ENCODE results near the gene TTR. TPM values are rescaled to one million over a fixed set of nuclear protein-coding genes. Genes with fewer than 3 reads are reported as not detected.

TTR gene
- total and polyA plus RNA-seq, 2 of the 13 experiments (the other 11 are each of a cell fraction or from before 2014, with no cell fraction given): 91.3 to 496 TPM

DNA sequence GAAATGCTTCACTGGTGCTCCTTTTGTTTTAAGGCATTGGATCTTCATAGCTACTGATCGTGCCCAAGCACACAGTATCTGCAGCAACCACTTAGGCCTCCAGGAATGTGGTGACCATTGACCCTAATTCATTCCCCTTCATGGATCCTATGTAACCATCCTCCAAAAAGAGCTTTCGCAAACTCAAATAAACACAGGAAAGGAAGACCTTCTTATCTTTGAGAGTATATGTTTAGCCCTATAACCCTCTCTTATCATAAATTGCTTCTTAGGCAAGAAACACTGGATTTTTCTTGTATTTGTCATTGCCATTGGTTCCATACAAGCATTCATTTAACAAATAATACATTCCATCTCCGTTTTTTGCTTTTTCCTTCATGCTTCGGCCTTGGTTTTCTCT is 4.1 kb upstream of the TTR start (continued):
- TF ChIP-seq, protein P1, sequence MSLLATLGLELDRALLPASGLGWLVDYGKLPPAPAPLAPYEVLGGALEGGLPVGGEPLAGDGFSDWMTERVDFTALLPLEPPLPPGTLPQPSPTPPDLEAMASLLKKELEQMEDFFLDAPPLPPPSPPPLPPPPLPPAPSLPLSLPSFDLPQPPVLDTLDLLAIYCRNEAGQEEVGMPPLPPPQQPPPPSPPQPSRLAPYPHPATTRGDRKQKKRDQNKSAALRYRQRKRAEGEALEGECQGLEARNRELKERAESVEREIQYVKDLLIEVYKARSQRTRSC (CRISPR knock-in tag; IDR thresholded peaks at IDR 0.05; ENCODE audit: low read depth): no peak
- TF ChIP-seq, protein P2, sequence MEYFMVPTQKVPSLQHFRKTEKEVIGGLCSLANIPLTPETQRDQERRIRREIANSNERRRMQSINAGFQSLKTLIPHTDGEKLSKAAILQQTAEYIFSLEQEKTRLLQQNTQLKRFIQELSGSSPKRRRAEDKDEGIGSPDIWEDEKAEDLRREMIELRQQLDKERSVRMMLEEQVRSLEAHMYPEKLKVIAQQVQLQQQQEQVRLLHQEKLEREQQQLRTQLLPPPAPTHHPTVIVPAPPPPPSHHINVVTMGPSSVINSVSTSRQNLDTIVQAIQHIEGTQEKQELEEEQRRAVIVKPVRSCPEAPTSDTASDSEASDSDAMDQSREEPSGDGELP (IDR thresholded peaks at IDR 0.05; ENCODE audit: borderline replicate concordance, low read depth): no peak
- TF ChIP-seq GFI1 (CRISPR knock-in tag; IDR thresholded peaks at IDR 0.05; ENCODE audit: borderline replicate concordance) (peak; percentile 75), RXRA (CRISPR knock-in tag; IDR thresholded peaks at IDR 0.05) (peak; percentile 51; the same call in 1 of the 2 replicates), ZKSCAN8 (CRISPR knock-in tag; IDR thresholded peaks at IDR 0.05; ENCODE audit: borderline replicate concordance) (no peak), ZFX (CRISPR knock-in tag; IDR thresholded peaks at IDR 0.05; ENCODE audit: low read depth) (peak; percentile 38; the same call in 1 of the 2 replicates), GABPB1 (CRISPR knock-in tag; IDR thresholded peaks at IDR 0.05) (no peak), NFKBIZ (CRISPR knock-in tag; IDR thresholded peaks at IDR 0.05) (no peak), SRSF4 (IDR thresholded peaks at IDR 0.05; ENCODE audit: low read depth, low read length, poor library complexity, severe bottlenecking) (no peak), DPF2 (CRISPR knock-in tag; IDR thresholded peaks at IDR 0.05; ENCODE audit: borderline replicate concordance, low read depth) (peak; percentile 73), PPARG (CRISPR knock-in tag; conservative IDR thresholded peaks at IDR 0.05) (peak; percentile 92), HNF4G (IDR thresholded peaks at IDR 0.05; ENCODE audit: borderline replicate concordance, low read depth, low read length) (peak; percentile 80), HNF4G (CRISPR knock-in tag; IDR thresholded peaks at IDR 0.05; ENCODE audit: borderline replicate concordance, low read depth) (0 out of 2 replicates have a peak, but pooled peaks have one; percentile 41), CEBPB (IDR thresholded peaks at IDR 0.05; ENCODE audit: borderline replicate concordance, low read depth, low read length) (no peak), ETV5 (CRISPR knock-in tag; IDR thresholded peaks at IDR 0.05; ENCODE audit: borderline replicate concordance) (peak; percentile 56; the same call in 1 of the 2 replicates), ZFP36L1 (CRISPR knock-in tag; IDR thresholded peaks at IDR 0.05) (no peak), ELF3 (CRISPR knock-in tag; IDR thresholded peaks at IDR 0.05) (peak; percentile 37; the same call in 1 of the 2 replicates), TGIF2 (CRISPR knock-in tag; IDR thresholded peaks at IDR 0.05) (no peak), ZNF460 (CRISPR knock-in tag; IDR thresholded peaks at IDR 0.05; ENCODE audit: borderline replicate concordance) (no peak), ZNF775 (CRISPR knock-in tag; IDR thresholded peaks at IDR 0.05; ENCODE audit: borderline replicate concordance) (no peak), CEBPG (CRISPR knock-in tag; IDR thresholded peaks at IDR 0.05) (peak; percentile 84), ZNF670 (CRISPR knock-in tag; IDR thresholded peaks at IDR 0.05; ENCODE audit: borderline replicate concordance) (no peak), RFXANK (CRISPR knock-in tag; IDR thresholded peaks at IDR 0.05) (no peak), SOX6 (IDR thresholded peaks at IDR 0.05) (no peak), SOX6 (CRISPR knock-in tag; IDR thresholded peaks at IDR 0.05) (peak; percentile 75)
- TF ChIP-seq, protein P3, sequence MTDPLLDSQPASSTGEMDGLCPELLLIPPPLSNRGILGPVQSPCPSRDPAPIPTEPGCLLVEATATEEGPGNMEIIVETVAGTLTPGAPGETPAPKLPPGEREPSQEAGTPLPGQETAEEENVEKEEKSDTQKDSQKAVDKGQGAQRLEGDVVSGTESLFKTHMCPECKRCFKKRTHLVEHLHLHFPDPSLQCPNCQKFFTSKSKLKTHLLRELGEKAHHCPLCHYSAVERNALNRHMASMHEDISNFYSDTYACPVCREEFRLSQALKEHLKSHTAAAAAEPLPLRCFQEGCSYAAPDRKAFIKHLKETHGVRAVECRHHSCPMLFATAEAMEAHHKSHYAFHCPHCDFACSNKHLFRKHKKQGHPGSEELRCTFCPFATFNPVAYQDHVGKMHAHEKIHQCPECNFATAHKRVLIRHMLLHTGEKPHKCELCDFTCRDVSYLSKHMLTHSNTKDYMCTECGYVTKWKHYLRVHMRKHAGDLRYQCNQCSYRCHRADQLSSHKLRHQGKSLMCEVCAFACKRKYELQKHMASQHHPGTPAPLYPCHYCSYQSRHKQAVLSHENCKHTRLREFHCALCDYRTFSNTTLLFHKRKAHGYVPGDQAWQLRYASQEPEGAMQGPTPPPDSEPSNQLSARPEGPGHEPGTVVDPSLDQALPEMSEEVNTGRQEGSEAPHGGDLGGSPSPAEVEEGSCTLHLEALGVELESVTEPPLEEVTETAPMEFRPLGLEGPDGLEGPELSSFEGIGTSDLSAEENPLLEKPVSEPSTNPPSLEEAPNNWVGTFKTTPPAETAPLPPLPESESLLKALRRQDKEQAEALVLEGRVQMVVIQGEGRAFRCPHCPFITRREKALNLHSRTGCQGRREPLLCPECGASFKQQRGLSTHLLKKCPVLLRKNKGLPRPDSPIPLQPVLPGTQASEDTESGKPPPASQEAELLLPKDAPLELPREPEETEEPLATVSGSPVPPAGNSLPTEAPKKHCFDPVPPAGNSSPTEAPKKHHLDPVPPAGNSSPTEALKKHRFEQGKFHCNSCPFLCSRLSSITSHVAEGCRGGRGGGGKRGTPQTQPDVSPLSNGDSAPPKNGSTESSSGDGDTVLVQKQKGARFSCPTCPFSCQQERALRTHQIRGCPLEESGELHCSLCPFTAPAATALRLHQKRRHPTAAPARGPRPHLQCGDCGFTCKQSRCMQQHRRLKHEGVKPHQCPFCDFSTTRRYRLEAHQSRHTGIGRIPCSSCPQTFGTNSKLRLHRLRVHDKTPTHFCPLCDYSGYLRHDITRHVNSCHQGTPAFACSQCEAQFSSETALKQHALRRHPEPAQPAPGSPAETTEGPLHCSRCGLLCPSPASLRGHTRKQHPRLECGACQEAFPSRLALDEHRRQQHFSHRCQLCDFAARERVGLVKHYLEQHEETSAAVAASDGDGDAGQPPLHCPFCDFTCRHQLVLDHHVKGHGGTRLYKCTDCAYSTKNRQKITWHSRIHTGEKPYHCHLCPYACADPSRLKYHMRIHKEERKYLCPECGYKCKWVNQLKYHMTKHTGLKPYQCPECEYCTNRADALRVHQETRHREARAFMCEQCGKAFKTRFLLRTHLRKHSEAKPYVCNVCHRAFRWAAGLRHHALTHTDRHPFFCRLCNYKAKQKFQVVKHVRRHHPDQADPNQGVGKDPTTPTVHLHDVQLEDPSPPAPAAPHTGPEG (CRISPR knock-in tag; IDR thresholded peaks at IDR 0.05): no peak

Data from HepG2 (cell line).